ENCODE results near the gene MGAT3.
"Not testable (repeated sequence)": the region's sequence is repeated elsewhere in the genome, so short reads cannot be mapped to it uniquely, and the experiment has no call there.

- TF ChIP-seq CTCF (IDR thresholded peaks at IDR 0.05; ENCODE audit: insufficient read depth, low read length, poor library complexity, severe bottlenecking); EZH2phosphoT487 (conservative IDR thresholded peaks at IDR 0.05; ENCODE audit: low read length): not testable (repeated sequence)
Measured at GRCh38 chr22:39507021-39507420, 50.2 kb downstream of the MGAT3 start.

Data from SU-DHL-6 (cell line).